ENCODE results near the gene FREM1. TPM values are rescaled to one million over a fixed set of nuclear protein-coding genes. Genes with fewer than 3 reads are reported as not detected.

The FREM1 gene
- total and polyA plus RNA-seq, 4 donors = 0.33 to 21.8 (median 1.3) TPM

DNA sequence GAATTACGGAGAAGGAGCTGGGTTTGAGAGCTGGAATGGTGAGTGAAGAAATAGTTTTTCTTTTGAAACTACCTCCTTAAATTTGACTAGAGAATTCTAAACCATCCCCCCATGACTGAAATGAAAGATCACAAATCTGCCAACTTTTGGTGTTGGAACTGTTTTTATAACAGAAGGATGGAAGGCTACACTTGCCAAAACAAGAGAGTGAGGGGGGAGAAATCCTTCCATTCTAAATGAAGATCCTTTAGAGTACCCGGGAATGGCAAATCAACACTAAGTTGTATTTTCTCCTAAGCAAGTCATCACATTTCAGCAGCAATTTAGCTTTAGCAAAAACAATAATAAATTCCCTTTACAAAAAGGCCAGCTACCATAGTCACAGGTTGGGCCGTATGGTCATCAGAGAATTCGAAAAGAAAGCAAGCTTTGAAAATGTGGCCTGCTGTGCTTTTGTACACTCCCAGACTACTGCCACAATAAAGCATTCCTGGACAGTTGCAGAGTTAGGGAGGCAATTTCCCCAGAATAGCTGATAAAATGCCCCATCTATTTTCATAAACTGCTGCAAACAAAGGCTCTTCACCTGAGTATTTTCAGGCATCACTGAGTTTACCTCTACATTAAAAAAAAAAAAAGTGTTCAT, 25.0 kb upstream of the FREM1 start:
- H3K4me3 ChIP-seq = no peak overlapping the region
- ATAC-seq (ENCODE audit: insufficient read depth, low FRiP score) (no peak), DNase-seq (peak in 1 of 3 donors; percentile 13)
- no peaks in the 10 kb centered on the region for H3K9me3 ChIP-seq (ENCODE audit: control insufficient read depth in 4 of 4, insufficient read depth in 3 of 4, low read length in 3 of 4)
- H3K27ac ChIP-seq (ENCODE audit: low read depth in 1 of 2, low read length in 1 of 2) = no peak overlapping the region
- no peaks in the 10 kb centered on the region for H3K36me3 ChIP-seq (ENCODE audit: control insufficient read depth in 4 of 4, insufficient read depth in 4 of 4, low read length in 4 of 4)
- no peak overlapping the region for H3K9ac ChIP-seq (ENCODE audit: insufficient read depth in 1 of 2, low read length in 2 of 2)
- peaks cover 0 to 20% (median 0%) of the 10 kb centered on the region in 5 donors for H3K4me1 ChIP-seq (ENCODE audit: control insufficient read depth in 5 of 5, insufficient read depth in 5 of 5, low read length in 5 of 5)
- no peaks in the 10 kb centered on the region for H3K27me3 ChIP-seq (ENCODE audit: control insufficient read depth in 3 of 3, insufficient read depth in 3 of 3, low read length in 2 of 3)
- 88 to 89% methylated on average over 4 of the region's 4 CpGs for WGBS, 2 donors
- TF ChIP-seq, protein P1, sequence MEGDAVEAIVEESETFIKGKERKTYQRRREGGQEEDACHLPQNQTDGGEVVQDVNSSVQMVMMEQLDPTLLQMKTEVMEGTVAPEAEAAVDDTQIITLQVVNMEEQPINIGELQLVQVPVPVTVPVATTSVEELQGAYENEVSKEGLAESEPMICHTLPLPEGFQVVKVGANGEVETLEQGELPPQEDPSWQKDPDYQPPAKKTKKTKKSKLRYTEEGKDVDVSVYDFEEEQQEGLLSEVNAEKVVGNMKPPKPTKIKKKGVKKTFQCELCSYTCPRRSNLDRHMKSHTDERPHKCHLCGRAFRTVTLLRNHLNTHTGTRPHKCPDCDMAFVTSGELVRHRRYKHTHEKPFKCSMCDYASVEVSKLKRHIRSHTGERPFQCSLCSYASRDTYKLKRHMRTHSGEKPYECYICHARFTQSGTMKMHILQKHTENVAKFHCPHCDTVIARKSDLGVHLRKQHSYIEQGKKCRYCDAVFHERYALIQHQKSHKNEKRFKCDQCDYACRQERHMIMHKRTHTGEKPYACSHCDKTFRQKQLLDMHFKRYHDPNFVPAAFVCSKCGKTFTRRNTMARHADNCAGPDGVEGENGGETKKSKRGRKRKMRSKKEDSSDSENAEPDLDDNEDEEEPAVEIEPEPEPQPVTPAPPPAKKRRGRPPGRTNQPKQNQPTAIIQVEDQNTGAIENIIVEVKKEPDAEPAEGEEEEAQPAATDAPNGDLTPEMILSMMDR (IDR thresholded peaks at IDR 0.05; ENCODE audit: control extremely low read depth, extremely low read depth) = no peak

DNA sequence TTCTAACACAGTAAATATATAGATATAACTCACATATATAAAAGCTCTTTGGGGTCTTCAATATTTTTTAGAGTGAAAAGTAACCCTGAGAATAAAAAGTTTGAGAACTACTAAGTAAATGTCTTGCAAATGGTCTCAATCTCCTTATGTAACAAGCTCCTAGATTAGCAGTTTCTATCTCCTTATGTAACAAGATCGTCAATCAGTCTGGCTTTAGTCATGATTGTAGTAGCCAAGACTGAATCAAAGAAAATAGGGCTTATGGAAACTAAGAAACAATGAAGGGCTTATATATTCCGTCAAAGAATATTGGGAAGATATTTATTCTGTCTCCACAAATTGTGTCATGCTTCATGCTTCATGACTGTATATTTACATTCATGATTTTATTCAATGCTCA, 22.4 kb upstream of the FREM1 start:
- H3K9ac ChIP-seq (ENCODE audit: insufficient read depth in 1 of 2, low read length in 2 of 2) = no peak overlapping the region
- WGBS, 2 donors = 77 to 85% methylated on average over 2 of the region's 2 CpGs

GRCh38 chr9:14932231-14932630, 22.0 kb upstream of the FREM1 start:
- ATAC-seq (ENCODE audit: insufficient read depth, low FRiP score) = no peak

More for the DNA sequence above, 22.4 kb upstream of the FREM1 start:
- H3K4me1 ChIP-seq (ENCODE audit: control insufficient read depth in 5 of 5, insufficient read depth in 5 of 5, low read length in 5 of 5) = peaks cover 0 to 20% (median 0%) of the 10 kb centered on the region in 5 donors
- no peaks in the 10 kb centered on the region for H3K27me3 ChIP-seq (ENCODE audit: control insufficient read depth in 3 of 3, insufficient read depth in 3 of 3, low read length in 2 of 3)
- ATAC-seq (ENCODE audit: insufficient read depth, low FRiP score) (no peak), DNase-seq (peak in 1 of 3 donors; percentile 20)
- H3K36me3 ChIP-seq (ENCODE audit: control insufficient read depth in 4 of 4, insufficient read depth in 4 of 4, low read length in 4 of 4) = no peaks in the 10 kb centered on the region
- no peaks in the 10 kb centered on the region for H3K9me3 ChIP-seq (ENCODE audit: control insufficient read depth in 4 of 4, insufficient read depth in 3 of 4, low read length in 3 of 4)
- TF ChIP-seq, protein P1 (IDR thresholded peaks at IDR 0.05; ENCODE audit: control extremely low read depth, extremely low read depth) = no peak
- H3K27ac ChIP-seq (ENCODE audit: low read depth in 1 of 2, low read length in 1 of 2) = no peak overlapping the region
- H3K4me3 ChIP-seq = no peak overlapping the region

More at GRCh38 chr9:14932231-14932630, 22.0 kb upstream of the FREM1 start:
- H3K4me1 ChIP-seq (ENCODE audit: control insufficient read depth in 5 of 5, insufficient read depth in 5 of 5, low read length in 5 of 5) = peaks cover 0 to 22% (median 4%) of the 10 kb centered on the region in 5 donors
- no peak overlapping the region for H3K9ac ChIP-seq (ENCODE audit: insufficient read depth in 1 of 2, low read length in 2 of 2)
- H3K27ac ChIP-seq (ENCODE audit: low read depth in 1 of 2, low read length in 1 of 2) = no peak overlapping the region
- H3K27me3 ChIP-seq (ENCODE audit: control insufficient read depth in 3 of 3, insufficient read depth in 3 of 3, low read length in 2 of 3) = no peaks in the 10 kb centered on the region
- H3K36me3 ChIP-seq (ENCODE audit: control insufficient read depth in 4 of 4, insufficient read depth in 4 of 4, low read length in 4 of 4) = no peaks in the 10 kb centered on the region
- no peaks in the 10 kb centered on the region for H3K9me3 ChIP-seq (ENCODE audit: control insufficient read depth in 4 of 4, insufficient read depth in 3 of 4, low read length in 3 of 4)
- peak in 2 of 3 donors; percentile 28 to 36 for DNase-seq
- TF ChIP-seq, protein P1 (IDR thresholded peaks at IDR 0.05; ENCODE audit: control extremely low read depth, extremely low read depth) = no peak
- no peak overlapping the region for H3K4me3 ChIP-seq

Measured in lung (tissue), 12 donors.